Effector CD4-positive, alpha-beta T cell (primary cell): ENCODE measurements around the gene GZMM.

ENCODE experiments used
- DNase-seq: peaks from one replicate; pipeline ENCODE4 v3.0.0-alpha.2; 2020

GZMM gene

DNA sequence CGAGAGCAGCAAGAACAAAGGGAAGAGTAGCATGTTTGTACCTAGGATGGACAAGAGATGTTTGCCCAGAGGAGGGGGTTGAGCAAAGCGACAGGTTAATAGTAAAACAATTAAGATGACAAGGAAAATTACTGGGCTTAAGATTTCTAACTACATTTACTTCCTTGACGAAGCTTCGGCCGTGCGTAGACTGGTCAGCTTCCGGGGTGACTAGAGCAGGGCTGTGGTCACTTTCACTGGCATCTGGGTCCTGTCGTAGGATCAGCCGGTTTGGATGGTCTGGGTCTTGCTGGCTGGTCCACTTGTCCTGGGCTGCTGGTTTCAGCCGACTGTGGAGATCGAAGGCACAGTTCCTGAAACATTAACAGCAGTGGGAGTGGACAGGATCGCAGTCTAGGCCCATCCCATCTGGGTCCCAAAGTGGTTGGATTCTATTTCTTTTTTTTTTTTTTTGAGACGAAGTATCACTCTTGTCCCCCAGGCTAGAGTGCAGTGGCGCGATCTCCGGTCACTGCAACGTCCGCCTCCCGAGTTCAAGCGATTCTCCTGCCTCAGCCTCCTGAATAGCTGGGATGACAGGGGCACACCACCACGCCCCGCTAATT, 23.5 kb downstream of the GZMM start:
- no peak for DNase-seq

DNA sequence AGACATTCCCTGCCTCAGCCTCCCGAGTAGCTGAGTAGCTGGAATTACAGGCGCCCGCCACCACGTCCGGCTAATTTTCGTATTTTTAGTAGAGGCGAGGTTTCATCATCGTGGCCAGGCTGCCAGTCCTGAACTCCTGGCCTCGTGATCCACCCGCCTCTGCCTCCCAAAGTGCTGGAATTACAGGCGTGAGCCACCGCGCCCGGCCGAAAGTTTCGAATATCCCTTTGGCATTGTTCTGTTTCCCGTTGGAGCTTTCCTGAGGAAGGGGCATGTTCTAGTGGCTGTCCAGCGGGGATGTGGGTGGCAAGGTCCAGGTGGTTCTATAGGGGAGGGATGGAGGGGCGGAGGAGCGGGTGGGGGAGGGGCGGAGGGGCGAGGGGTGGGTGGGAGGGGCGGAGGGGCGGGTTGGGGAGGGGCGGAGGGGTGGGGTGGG, 26.4 kb downstream of the GZMM start:
- no peak for DNase-seq

DNA sequence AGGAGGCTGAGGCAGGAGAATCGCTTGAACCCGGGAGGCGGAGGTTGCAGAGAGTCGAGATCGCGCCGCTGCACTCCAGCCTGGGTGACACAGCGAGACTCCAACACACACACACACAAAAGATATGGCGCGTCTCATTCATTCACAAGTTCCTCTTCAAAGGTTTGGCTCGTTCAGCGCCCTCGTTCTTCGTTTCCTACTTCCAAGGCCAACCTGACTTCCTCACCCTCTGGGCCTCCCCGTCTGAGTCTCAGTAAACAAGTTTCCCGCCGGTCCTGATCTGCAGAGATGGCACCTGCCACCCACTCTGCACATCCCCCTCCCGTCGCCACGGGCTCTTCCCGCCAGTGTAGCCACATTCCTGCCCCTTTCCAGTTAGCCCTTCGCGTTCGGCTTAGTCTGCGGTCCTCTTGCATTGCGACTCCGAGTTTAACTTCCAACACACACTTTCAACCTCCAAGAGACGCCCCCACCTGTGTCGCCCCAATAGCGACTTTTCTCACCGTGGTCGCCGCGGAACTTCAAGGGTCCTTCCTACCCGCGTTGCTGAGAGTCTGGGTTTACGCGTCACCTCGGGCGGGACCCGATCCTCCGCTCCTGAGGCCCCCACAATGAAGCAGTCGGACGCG, 27.2 kb downstream of the GZMM start:
- peak; percentile 48 for DNase-seq

DNA sequence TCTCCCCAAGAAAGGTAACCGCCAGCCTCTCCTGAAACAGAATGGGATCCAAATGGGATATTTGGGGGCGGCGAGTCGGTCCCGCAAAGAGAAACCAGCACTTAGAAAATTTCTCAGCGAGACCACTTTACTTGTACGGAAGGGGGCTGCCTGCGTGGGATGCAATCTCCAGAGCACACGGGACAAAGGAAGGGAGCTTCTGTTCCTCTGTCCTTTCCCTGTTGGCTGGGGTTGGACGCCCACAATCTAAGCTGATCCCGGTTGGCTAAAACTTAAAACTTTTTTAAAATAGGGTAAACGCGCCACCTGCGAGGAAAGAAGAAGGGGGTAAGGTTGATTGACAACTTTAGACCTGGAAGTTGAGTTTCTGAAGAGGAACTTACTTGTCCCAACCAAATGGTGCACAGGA, 27.7 kb downstream of the GZMM start:
- no peak for DNase-seq

DNA sequence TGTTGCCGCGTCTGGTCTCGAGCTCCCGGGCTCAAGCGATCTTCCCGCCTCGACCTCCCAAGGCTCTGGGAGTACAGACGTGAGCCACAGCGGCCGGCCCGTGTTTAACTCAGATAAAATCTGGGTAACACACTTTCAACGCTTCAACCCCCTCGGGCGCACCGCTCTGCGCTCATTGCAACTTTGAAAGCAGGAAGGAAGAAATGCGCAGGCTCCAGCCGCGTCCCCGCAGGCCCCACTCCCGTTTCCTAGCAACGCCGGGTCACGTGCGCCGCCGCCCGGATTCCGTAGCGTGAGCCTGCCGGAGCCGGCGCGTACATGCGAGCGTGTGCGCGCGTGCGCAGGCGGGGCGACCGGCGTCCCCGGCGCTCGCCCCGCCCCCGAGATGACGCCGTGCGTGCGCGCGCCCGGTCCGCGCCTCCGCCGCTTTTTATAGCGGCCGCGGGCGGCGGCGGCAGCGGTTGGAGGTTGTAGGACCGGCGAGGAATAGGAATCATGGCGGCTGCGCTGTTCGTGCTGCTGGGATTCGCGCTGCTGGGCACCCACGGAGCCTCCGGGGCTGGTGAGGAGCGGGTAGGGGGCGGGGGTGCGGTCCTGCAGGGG, 28.4 kb downstream of the GZMM start, which contains the start of gene BSG:
BSG (plus strand) TSS at position 457 of the 603 bp plus-strand sequence; CDS start at position 496, 39 bp downstream.
- peak; percentile 99 for DNase-seq

DNA sequence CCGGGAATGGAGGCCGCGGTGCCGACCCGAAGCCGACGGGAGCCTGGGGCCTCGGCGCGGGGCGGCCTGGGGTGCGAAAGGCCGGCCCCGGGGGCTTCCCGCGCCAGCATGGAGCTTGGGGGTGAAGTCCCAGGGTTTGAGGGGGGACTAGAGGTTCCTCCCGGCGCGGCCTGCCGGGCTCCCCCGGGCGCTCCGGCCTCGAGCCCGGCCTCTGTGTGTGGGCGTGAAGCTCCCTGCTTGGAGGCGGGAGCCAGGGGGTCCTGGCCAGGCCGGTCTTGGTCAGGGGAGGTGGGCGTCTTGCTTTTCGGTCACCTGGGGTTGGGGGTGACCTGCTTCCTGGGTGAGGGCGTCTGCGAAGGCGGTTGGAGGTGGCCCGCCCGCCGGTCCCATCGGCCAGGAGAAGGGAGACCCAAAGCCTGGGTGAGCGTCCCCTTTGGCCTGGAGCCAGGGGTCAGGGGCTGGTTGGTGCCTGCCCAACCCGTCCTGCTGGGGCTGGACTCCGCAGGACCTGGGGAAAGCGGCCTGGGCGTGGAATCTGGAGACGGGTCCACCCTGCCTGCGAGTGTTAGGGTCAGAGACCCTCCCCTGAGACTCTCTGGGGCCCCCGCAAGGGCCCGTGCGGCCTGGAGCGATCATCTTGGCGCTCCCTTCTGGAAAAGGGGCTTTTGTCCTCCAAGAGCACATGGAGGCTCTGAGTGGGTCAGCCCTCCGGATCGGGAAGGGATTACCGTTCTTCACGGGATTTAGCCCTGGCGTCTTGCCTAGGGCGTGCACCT, 29.1 kb downstream of the GZMM start:
- DNase-seq, result no peak

DNA sequence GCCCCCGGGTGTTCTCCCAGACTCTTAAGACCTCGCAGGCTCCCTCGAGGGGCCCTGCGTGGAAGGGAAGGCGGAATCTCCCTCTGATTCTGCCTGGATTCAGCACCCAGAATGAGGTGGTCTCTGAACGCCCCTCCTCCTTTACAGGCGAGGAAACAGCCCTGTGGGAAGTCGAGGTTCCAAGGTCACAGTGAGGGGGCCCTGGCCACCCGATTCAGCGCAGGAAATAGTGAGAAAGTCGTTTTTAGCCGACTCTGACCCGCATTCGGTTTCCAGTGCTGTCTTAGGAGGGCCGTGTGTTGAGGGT, 29.6 kb downstream of the GZMM start:
- DNase-seq, result no peak

DNA sequence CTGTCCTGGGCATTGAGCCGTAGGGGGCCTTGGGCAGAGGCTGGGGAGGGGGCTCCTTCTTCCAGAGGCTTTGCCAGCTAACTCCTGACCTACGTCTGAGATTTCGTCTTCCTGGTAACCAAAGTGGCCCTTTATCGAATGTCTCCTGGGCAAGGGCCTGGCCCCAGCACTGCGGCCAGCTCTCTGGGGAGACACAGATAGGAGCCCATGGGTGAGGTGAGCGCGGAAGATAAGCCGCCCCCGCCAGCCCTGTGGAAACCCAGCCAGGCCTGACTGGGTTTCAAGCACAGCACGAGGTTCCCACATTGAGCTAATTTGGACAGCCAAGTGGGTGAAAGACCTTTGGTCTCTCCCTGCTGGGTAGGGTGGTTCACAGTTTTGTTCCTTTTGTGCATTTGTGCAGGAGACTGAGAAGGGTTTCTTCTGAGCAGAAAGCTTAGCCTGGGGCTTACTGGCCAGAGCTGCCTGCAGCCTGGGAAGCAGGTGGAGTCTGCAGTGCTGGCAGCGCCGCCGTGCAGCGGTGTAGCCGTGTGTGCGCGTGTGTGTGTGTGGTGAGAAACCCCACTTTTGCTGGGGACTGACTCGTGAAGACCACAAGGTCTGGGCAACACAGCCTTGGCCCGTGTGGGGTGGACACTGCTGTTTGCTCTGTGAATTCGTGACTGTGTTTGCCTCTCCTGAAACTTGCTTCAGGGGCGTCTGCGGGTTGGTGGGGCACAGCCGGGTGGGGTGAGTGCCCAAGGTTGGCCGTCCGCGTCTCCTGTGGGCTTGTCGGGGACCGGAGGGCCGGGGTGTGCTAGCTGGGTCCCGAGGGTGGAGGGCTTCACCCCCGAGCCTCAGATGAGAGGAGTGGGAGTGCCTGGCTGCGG, 31.0 kb downstream of the GZMM start:
- no peak for DNase-seq

DNA sequence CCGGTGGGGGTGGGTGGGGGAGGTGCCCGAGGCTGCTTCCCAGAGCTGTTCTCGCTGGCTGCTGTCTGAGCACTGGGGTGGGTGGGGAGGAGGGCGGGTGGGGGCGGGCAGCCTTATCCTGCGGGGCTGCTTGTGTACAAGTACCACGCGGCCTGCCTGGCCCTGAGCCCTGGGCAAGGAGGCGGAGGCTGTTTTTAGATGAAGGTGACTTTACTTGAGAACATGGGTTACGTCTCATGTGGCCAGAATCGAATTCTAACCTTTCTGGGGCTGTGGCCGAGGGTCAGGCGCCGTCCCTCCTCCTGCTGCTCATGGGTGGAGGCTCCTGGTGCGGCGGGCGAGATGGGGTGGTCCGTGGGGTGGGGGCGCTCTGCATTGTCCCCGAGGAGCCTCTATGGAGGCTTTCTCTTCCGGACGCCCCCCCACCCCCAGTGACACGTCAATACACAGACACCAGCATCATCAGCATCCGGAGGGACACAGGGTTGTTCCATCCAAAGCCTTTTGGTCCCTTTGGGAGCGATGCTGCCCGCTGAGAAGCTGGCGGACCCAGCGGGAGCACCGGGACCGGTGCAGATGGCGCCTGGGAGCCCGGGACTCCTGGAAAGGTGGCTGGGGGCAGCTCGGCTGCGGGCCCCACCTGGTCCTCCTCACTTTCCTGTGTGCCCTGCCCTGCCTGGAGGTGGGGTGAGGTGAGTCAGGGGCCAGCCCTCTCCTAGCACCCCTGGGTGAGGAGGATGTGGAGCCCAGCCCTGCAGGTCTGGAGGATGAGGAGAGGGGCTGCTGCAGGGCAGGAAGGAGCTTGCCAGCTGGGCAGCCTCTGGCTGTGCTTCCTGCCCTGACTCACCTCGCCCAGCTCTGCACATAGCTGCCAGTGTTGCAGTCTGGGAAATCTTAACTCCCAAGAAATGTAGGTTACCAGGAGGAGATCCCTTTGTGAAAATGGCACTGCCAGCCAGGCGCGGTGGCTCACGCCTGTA, 32.0 kb downstream of the GZMM start:
- no peak for DNase-seq

DNA sequence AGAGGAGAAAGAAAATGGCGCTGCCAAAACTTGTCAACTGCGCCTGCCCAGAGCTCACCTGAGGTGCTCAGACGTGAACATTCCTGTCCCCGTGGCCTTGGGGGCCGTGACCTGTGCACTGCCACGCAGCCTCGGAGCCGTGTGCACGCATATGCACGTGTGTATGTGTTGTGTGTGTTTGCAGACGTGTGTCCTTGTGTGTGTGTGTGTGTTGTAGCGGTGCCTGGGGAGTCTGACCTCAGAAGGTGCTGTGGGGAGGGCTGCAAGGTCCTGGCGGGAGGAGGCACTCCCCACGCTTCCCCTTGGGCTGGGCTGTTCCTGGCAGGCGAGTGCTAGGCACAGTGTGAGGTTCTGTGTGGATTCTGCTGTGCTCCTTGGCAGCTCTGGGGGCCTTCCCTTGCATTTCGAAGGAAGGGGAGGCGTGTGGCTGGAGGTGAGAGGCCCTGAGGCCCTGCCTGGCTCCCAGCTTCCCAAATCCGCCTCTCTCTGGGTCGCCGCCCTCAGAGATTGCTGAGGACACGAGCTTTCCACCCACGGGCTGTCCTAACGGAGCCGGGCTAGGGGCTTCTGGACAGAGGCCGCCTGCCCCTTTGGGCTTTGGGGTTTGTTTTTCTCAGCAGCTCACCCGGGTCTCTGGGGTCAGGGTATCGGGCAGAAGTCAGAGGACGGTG, 33.0 kb downstream of the GZMM start:
- DNase-seq, result no peak

DNA sequence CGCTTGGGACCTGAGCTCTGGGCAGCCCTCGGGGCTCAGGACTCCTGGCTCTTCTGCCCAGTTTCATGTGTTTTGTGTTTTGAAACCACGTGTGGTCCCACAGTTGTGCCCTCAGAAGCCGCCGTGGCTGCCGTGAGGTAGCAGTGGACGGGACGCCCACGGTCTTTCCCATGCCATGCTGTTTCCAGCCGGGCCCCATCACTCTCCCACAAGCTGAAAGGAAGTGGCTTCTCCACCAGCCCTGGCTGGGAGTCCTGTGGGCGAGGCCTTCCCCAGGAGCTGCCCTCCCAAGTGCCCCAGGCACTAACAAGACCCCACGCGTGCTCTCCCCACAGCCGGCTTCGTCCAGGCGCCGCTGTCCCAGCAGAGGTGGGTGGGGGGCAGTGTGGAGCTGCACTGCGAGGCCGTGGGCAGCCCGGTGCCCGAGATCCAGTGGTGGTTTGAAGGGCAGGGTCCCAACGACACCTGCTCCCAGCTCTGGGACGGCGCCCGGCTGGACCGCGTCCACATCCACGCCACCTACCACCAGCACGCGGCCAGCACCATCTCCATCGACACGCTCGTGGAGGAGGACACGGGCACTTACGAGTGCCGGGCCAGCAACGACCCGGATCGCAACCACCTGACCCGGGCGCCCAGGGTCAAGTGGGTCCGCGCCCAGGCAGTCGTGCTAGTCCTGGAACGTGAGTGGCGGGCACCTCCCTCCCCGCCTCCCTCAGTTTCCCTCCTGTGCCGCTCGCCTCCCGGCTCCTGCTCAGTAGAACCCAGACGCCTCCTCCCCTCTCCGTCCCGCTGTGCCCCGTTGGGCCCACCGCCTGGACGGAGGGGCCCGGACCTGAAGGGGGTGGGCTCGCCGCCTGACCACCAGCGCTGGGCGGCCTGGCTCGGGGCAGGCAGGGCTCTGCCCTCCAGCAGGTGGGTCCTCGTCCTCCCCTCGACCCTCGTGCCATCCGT, 33.9 kb downstream of the GZMM start:
- no peak for DNase-seq

DNA sequence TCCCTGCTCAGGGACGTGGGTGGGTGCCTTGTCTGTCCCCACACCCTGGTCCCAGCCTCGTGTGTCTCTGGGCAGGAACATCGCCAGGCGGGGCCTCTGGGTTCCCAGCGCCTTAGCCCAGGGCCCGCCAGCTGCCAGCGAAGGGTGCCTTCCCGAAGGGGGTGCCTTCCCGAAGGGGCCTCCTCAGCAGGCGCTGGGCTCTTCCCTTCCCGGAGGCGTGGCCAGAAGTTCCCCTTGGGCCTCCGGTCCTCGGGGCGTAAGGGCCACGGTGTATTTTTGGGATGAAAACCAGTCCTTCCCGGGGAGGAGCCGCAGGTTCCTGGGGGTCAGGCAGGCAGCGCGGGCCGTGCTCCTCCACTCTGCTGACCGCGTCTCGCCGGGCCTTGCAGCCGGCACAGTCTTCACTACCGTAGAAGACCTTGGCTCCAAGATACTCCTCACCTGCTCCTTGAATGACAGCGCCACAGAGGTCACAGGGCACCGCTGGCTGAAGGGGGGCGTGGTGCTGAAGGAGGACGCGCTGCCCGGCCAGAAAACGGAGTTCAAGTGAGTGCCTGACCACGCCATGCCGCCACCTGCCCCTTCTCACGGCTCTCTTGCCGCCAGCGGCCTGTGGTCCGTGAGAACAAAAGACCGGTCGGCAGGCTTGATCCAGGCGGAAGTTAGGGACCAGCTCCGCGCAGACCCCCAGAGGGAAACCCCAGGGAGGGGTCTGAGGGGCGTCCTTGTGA, 35.4 kb downstream of the GZMM start:
- DNase-seq, result no peak

DNA sequence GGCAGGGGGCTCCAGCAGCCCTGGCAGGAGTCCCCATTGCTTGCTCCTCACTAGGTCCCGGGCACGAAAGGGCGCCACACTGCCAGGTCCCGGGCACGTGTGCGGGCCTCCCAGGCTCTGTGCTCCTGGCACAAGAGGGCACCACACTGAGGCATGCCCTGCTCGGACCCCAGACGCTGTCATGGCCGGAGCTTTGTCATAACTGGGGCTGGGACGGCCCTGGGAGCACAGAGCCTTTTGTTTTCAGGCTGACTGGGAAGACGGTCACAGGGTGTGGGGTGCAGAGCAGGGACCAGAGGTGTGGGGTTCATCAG, 35.9 kb downstream of the GZMM start:
- no peak for DNase-seq

DNA sequence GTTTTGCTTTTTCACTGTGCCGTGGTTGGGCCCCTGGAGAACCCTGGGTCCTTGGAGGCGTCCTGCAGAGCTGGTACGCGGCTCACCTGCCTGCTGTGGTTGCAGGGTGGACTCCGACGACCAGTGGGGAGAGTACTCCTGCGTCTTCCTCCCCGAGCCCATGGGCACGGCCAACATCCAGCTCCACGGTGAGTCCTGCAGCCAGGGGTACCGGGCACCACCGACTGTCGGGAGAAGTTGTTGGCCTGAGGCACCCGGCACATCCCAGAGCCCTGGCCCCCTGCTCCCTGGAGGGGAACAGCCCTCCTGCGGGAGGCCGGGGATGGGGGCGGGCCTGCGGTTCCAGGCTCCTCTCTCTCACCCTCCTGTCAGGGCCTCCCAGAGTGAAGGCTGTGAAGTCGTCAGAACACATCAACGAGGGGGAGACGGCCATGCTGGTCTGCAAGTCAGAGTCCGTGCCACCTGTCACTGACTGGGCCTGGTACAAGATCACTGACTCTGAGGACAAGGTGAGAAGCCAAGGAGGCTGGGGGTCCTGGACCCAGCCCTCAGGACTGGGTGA, 36.5 kb downstream of the GZMM start:
- DNase-seq, result no peak

DNA sequence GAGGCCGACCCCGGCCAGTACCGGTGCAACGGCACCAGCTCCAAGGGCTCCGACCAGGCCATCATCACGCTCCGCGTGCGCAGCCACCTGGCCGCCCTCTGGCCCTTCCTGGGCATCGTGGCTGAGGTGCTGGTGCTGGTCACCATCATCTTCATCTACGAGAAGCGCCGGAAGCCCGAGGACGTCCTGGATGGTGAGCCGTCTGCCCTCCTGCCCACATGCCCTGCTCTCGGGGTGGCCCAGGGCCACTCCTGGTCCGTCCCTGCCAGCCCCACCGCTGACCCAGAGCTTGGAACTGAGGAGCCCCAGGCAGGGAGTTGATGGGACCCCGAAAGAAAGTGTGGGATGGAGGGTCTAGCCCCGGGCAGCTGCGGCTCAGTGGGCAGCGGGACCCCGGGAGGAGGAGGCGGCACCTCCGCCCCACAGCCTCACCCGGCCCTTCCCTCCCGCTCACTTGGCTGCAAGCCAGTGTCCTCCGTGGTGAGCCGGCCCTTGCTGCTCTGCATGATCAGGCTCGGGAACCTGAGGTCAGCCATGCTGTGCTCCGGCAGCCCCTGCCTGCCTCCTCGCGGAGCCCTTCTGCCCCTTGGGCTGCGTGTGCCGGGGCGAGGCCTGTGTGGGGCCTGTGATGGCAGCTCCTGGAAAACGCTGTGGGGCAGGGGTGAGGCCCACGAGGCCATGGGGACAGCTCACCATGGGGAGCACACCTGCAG, 37.7 kb downstream of the GZMM start:
- no peak for DNase-seq

DNA sequence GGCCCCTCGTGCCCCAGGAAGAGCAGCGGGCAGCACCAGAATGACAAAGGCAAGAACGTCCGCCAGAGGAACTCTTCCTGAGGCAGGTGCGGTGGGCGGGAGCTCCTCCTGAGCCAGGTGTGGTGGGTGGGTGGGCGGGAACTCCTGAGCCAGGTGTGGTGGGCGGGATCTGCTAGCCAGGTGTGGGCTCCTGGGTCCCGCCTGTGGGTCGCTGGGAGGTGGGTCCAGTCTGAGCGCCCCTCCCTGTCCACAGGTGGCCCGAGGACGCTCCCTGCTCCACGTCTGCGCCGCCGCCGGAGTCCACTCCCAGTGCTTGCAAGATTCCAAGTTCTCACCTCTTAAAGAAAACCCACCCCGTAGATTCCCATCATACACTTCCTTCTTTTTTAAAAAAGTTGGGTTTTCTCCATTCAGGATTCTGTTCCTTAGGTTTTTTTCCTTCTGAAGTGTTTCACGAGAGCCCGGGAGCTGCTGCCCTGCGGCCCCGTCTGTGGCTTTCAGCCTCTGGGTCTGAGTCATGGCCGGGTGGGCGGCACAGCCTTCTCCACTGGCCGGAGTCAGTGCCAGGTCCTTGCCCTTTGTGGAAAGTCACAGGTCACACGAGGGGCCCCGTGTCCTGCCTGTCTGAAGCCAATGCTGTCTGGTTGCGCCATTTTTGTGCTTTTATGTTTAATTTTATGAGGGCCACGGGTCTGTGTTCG, 38.8 kb downstream of the GZMM start:
- no peak for DNase-seq

DNA sequence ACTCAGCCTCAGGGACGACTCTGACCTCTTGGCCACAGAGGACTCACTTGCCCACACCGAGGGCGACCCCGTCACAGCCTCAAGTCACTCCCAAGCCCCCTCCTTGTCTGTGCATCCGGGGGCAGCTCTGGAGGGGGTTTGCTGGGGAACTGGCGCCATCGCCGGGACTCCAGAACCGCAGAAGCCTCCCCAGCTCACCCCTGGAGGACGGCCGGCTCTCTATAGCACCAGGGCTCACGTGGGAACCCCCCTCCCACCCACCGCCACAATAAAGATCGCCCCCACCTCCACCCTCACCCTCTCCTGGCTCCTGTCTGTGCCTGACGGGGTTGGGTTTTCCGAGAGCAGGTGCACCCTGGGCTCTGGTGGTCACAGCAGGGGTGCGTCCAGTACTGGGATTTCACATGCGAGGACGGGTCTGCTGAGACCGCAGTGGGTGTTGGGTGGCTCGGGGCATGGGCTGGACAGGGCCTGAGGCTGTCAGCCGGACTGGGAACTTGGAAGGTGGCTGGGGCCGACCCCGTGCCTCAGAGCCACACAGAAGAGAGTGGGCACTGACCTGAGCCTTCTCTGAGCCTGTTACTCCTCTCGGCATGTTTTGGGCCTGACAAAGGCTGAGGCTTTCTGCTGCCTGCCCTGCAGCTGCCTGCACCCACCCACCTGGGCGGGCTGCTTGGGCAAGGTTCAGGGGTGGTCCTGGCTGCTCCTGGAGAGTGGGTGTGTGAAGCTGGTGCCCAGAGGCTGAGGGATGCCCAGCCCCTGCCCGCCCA, 39.5 kb downstream of the GZMM start:
- DNase-seq, result no peak
